DND-41 (cell line): ENCODE data around the gene RNF149.

Experiments used
- CTCF ChIP-seq: IDR thresholded peaks from 2 replicates; pipeline ENCODE4 v1.5.1; 2012; ENCODE audit warnings: borderline replicate concordance, low read length, moderate library complexity, mild to moderate bottlenecking; ENCODE audit not compliant: poor library complexity, severe bottlenecking; ENCODE audit errors: extremely low read depth
- EZH2 ChIP-seq: IDR thresholded peaks from 3 replicates; pipeline ENCODE4 v1.6.1; 2012; ENCODE audit warnings: borderline replicate concordance, low read depth, mild to moderate bottlenecking, moderate library complexity, low read length, inconsistent platforms; ENCODE audit not compliant: severe bottlenecking

- TF ChIP-seq CTCF = no peak
- no peak for TF ChIP-seq EZH2
These were observed 1.8 kb upstream of the RNF149 start for GRCh38 chr2:101310090-101310833.
